Measurements from ENCODE around the gene ARHGAP10. TPM values are rescaled to one million over a fixed set of nuclear protein-coding genes. Genes with fewer than 3 reads are reported as not detected.

ARHGAP10 gene
- total and polyA plus RNA-seq, 4 experiments from 2014 or later: 6.4 to 8.3 (median 7.8) TPM

- Histone ChIP-seq H3K27me3 (ENCODE audit: insufficient read depth, low read length) (no peaks in the 10 kb centered on the region), H3K4me1 (ENCODE audit: insufficient read depth, low read length) (no peaks in the 10 kb centered on the region), H3K4me3 (ENCODE audit: low read length in 2 of 2) (no peak overlapping the region), H3K36me3 (ENCODE audit: insufficient read depth, low read length) (no peaks in the 10 kb centered on the region), H3K27ac (ENCODE audit: low read depth, low read length) (no peak overlapping the region), H3K9me3 (ENCODE audit: control insufficient read depth in 1 of 2, low read length in 2 of 2) (no peaks in the 10 kb centered on the region)
- Mint-ChIP-seq H3K4me1 (peaks cover 0 to 2% (median 0%) of the 10 kb centered on the region in 4 donors), H3K36me3 (peaks cover 18 to 62% of the 10 kb centered on the region in 2 donors), H3K27me3 (no peaks in the 10 kb centered on the region), H3K4me3 (peak overlapping the region in 1 of 8 donors; percentile 31), H3K9me3 (peaks cover 0 to 11% (median 3%) of the 10 kb centered on the region in 8 donors), H3K27ac (peak overlapping the region in 3 of 7 donors; percentile 5 to 63 (median 36))
- DNase-seq: no peak
- intact Hi-C loops (cut with micrococcal nuclease): no loop called here
- POLR2A ChIA-PET (ENCODE audit: partially characterized antibody): no interaction called here
- CTCF ChIA-PET (ENCODE audit: partially characterized antibody): interaction anchor here (1.6 kb wide), 1 partner anchor 58 kb away, joined by 4 read pairs; no protein-coding TSS in a partner anchor
Measured at GRCh38 chr4:147969573-147970385, 237.9 kb downstream of the ARHGAP10 start.

GRCh38 chr4:147971116-147971515, 239.2 kb downstream of the ARHGAP10 start:
- ChIA-PET CTCF (ENCODE audit: partially characterized antibody) (interaction anchor here (0.7 kb wide), 1 partner anchor 1179 kb away, joined by 3 read pairs; no protein-coding TSS in a partner anchor), POLR2A (ENCODE audit: partially characterized antibody) (no interaction called here)
- H3K36me3 Mint-ChIP-seq: peaks cover 14 to 55% of the 10 kb centered on the region in 2 donors
- no peak overlapping the region for H3K4me3 Mint-ChIP-seq
- no peaks in the 10 kb centered on the region for H3K27me3 Mint-ChIP-seq
- Histone ChIP-seq H3K4me3 (ENCODE audit: low read length in 2 of 2) (no peak overlapping the region), H3K27ac (ENCODE audit: low read depth, low read length) (no peak overlapping the region), H3K36me3 (ENCODE audit: insufficient read depth, low read length) (no peaks in the 10 kb centered on the region), H3K27me3 (ENCODE audit: insufficient read depth, low read length) (no peaks in the 10 kb centered on the region), H3K9me3 (ENCODE audit: control insufficient read depth in 1 of 2, low read length in 2 of 2) (no peaks in the 10 kb centered on the region), H3K4me1 (ENCODE audit: insufficient read depth, low read length) (no peaks in the 10 kb centered on the region)
- peaks cover 0 to 2% (median 1%) of the 10 kb centered on the region in 4 donors for H3K4me1 Mint-ChIP-seq
- no peak overlapping the region for H3K27ac Mint-ChIP-seq
- H3K9me3 Mint-ChIP-seq: peaks cover 0 to 11% (median 3%) of the 10 kb centered on the region in 8 donors
- DNase-seq: no peak
- intact Hi-C loops (cut with micrococcal nuclease): no loop called here

GRCh38 chr4:147975325-147975724, 243.4 kb downstream of the ARHGAP10 start:
- H3K4me1 ChIP-seq (ENCODE audit: insufficient read depth, low read length): no peaks in the 10 kb centered on the region
- no peak for DNase-seq
- peaks cover 0 to 10% (median 5%) of the 10 kb centered on the region in 8 donors for H3K9me3 Mint-ChIP-seq
- H3K27ac Mint-ChIP-seq: peak overlapping the region in 1 of 7 donors; percentile 3
- no peaks in the 10 kb centered on the region for H3K27me3 ChIP-seq (ENCODE audit: insufficient read depth, low read length)
- H3K36me3 Mint-ChIP-seq: peaks cover 4 to 38% of the 10 kb centered on the region in 2 donors
- H3K4me3 Mint-ChIP-seq: no peak overlapping the region
- ChIA-PET CTCF (ENCODE audit: partially characterized antibody) (no interaction called here), POLR2A (ENCODE audit: partially characterized antibody) (no interaction called here)
- H3K36me3 ChIP-seq (ENCODE audit: insufficient read depth, low read length): no peaks in the 10 kb centered on the region
- H3K4me1 Mint-ChIP-seq: peaks cover 10 to 17% (median 14%) of the 10 kb centered on the region in 4 donors
- no peaks in the 10 kb centered on the region for H3K9me3 ChIP-seq (ENCODE audit: control insufficient read depth in 1 of 2, low read length in 2 of 2)
- H3K27ac ChIP-seq (ENCODE audit: low read depth, low read length): no peak overlapping the region
- H3K27me3 Mint-ChIP-seq: no peaks in the 10 kb centered on the region
- intact Hi-C loops (cut with micrococcal nuclease): no loop called here
- H3K4me3 ChIP-seq (ENCODE audit: low read length in 2 of 2): no peak overlapping the region

GRCh38 chr4:147975933-147976928, 244.3 kb downstream of the ARHGAP10 start:
- DNase-seq: no peak
- Histone ChIP-seq H3K4me1 (ENCODE audit: insufficient read depth, low read length) (no peaks in the 10 kb centered on the region), H3K9me3 (ENCODE audit: control insufficient read depth in 1 of 2, low read length in 2 of 2) (no peaks in the 10 kb centered on the region), H3K27ac (ENCODE audit: low read depth, low read length) (no peak overlapping the region), H3K4me3 (ENCODE audit: low read length in 2 of 2) (no peak overlapping the region), H3K27me3 (ENCODE audit: insufficient read depth, low read length) (no peaks in the 10 kb centered on the region), H3K36me3 (ENCODE audit: insufficient read depth, low read length) (no peaks in the 10 kb centered on the region)
- CTCF ChIA-PET (ENCODE audit: partially characterized antibody): no interaction called here
- peaks cover 0 to 10% (median 5%) of the 10 kb centered on the region in 8 donors for H3K9me3 Mint-ChIP-seq
- H3K4me1 Mint-ChIP-seq: peaks cover 17 to 26% (median 22%) of the 10 kb centered on the region in 4 donors
- POLR2A ChIA-PET (ENCODE audit: partially characterized antibody): no interaction called here
- H3K27me3 Mint-ChIP-seq: no peaks in the 10 kb centered on the region
- H3K27ac Mint-ChIP-seq: peak overlapping the region in 2 of 7 donors; percentile 5 to 11
- no peak overlapping the region for H3K4me3 Mint-ChIP-seq
- peaks cover 4 to 36% of the 10 kb centered on the region in 2 donors for H3K36me3 Mint-ChIP-seq
- intact Hi-C loops (cut with micrococcal nuclease): no loop called here

- H3K36me3 ChIP-seq (ENCODE audit: insufficient read depth, low read length): no peaks in the 10 kb centered on the region
- no peaks in the 10 kb centered on the region for H3K27me3 ChIP-seq (ENCODE audit: insufficient read depth, low read length)
- Mint-ChIP-seq H3K4me1 (peaks cover 20 to 40% (median 30%) of the 10 kb centered on the region in 4 donors), H3K4me3 (peak overlapping the region in 1 of 8 donors; percentile 2), H3K36me3 (peaks cover 2 to 10% of the 10 kb centered on the region in 2 donors), H3K9me3 (peaks cover 0 to 5% (median 0%) of the 10 kb centered on the region in 8 donors), H3K27ac (peak overlapping the region in 2 of 7 donors; percentile 22 to 67), H3K27me3 (no peaks in the 10 kb centered on the region)
- H3K4me3 ChIP-seq (ENCODE audit: low read length in 2 of 2): no peak overlapping the region
- no peak overlapping the region for H3K27ac ChIP-seq (ENCODE audit: low read depth, low read length)
- H3K4me1 ChIP-seq (ENCODE audit: insufficient read depth, low read length): no peaks in the 10 kb centered on the region
- DNase-seq: no peak
- ChIA-PET POLR2A (ENCODE audit: partially characterized antibody) (no interaction called here), CTCF (ENCODE audit: partially characterized antibody) (no interaction called here)
- H3K9me3 ChIP-seq (ENCODE audit: control insufficient read depth in 1 of 2, low read length in 2 of 2): no peaks in the 10 kb centered on the region
- intact Hi-C loops (cut with micrococcal nuclease): no loop called here
Measured at GRCh38 chr4:147980586-147980985, 248.7 kb downstream of the ARHGAP10 start.

GRCh38 chr4:147981305-147981704, 249.4 kb downstream of the ARHGAP10 start:
- H3K9me3 Mint-ChIP-seq: peaks cover 0 to 5% (median 0%) of the 10 kb centered on the region in 8 donors
- H3K4me3 Mint-ChIP-seq: no peak overlapping the region
- ChIA-PET POLR2A (ENCODE audit: partially characterized antibody) (no interaction called here), CTCF (ENCODE audit: partially characterized antibody) (no interaction called here)
- H3K27ac Mint-ChIP-seq: peak overlapping the region in 1 of 7 donors; percentile 14
- Histone ChIP-seq H3K27me3 (ENCODE audit: insufficient read depth, low read length) (no peaks in the 10 kb centered on the region), H3K27ac (ENCODE audit: low read depth, low read length) (no peak overlapping the region), H3K4me3 (ENCODE audit: low read length in 2 of 2) (no peak overlapping the region), H3K36me3 (ENCODE audit: insufficient read depth, low read length) (no peaks in the 10 kb centered on the region), H3K4me1 (ENCODE audit: insufficient read depth, low read length) (no peaks in the 10 kb centered on the region), H3K9me3 (ENCODE audit: control insufficient read depth in 1 of 2, low read length in 2 of 2) (no peaks in the 10 kb centered on the region)
- intact Hi-C loops (cut with micrococcal nuclease): no loop called here
- H3K27me3 Mint-ChIP-seq: no peaks in the 10 kb centered on the region
- peaks cover 20 to 40% (median 29%) of the 10 kb centered on the region in 4 donors for H3K4me1 Mint-ChIP-seq
- no peak for DNase-seq
- H3K36me3 Mint-ChIP-seq: peaks cover 2 to 10% of the 10 kb centered on the region in 2 donors
